HepG2 (cell line): ENCODE data around the gene NPY4R. TPM values are rescaled to one million over a fixed set of nuclear protein-coding genes. Genes with fewer than 3 reads are reported as not detected.
"Not testable (repeated sequence)": the region's sequence is repeated elsewhere in the genome, so short reads cannot be mapped to it uniquely, and the experiment has no call there.

Experiments
- ATAC-seq: fragments of 200-7000 bp; cut with Tn5 transposase; 3 replicates; pipeline ENCODE4 v1.9.1; 2020; ENCODE audit warnings: mild to moderate bottlenecking, moderate library complexity
- BruUV-seq: library from RNA; stranded (reverse); fragments of 400-500 nt; replicated peaks from 2 replicates; lab custom pipeline; 2021; lab: Mats Ljungman, UMichigan
- CTCF ChIA-PET: fragments of 300-600 bp; formaldehyde crosslinking; extraction: SDS; loops from one replicate; lab custom pipeline; 2021; ENCODE audit warnings: low total read pairs, inconsistent platforms, low intra/inter-chr PET ratio; lab: Yijun Ruan, JAX
- POLR2A ChIA-PET: fragments of 350-600 bp; sonication (Branson Sonifier 250); formaldehyde crosslinking; loops from one replicate; lab custom pipeline; 2020; ENCODE audit warnings: antibody characterized with exemption, inconsistent platforms; lab: Yijun Ruan, JAX
- DNase-seq: peaks from one replicate; pipeline ENCODE4 v3.0.0-alpha.2; 2015; ENCODE audit warnings: low spot score
- FAIRE-seq: peaks from 3 replicates; lab custom pipeline; 2011; peaks lifted over from hg19 to GRCh38; lab: Jason Lieb, UNC
- H2AFZ ChIP-seq: one replicate; pipeline ENCODE4 v1.6.1; 2011; ENCODE audit warnings: low read length, inconsistent platforms
- H3K27ac ChIP-seq: fragments of 300-600 bp; 3 replicates; pipeline ENCODE4 v1.8.0; 2011; ENCODE audit warnings: mixed run types, mild to moderate bottlenecking, mixed read lengths, low read length, inconsistent platforms; ENCODE audit not compliant: insufficient read depth; ENCODE audit errors: extremely low read length
- H3K27me3 ChIP-seq, 2 experiments: fragments of 200-600 bp in 1 of 2; 2 replicates in 1 of 2; 3 replicates in 1 of 2; pipeline versions ENCODE4 v1.6.0 to v1.8.0; 2011; ENCODE audit warnings: low read length in 2 of 2, mild to moderate bottlenecking in 2 of 2, moderate library complexity in 2 of 2, inconsistent platforms in 1 of 2; ENCODE audit not compliant: insufficient read depth in 2 of 2, control insufficient read depth in 1 of 2
- H3K36me3 ChIP-seq, 2 experiments: fragments of 200-600 bp in 1 of 2; replicated peaks in 1 of 2; 2 replicates in 1 of 2; 3 replicates in 1 of 2; pipeline versions ENCODE4 v1.5.1 to v1.8.0; 2011; ENCODE audit warnings: low read length in 2 of 2, inconsistent platforms in 1 of 2; ENCODE audit not compliant: insufficient read depth in 2 of 2, control insufficient read depth in 1 of 2
- H3K4me1 ChIP-seq: 2 replicates; pipeline ENCODE4 v1.5.1; 2012; ENCODE audit warnings: low read length, inconsistent platforms; ENCODE audit not compliant: insufficient read depth
- H3K4me2 ChIP-seq: 2 replicates; pipeline ENCODE4 v1.6.0; 2011; ENCODE audit warnings: low read depth, low read length, inconsistent platforms
- H3K4me3 ChIP-seq, 3 experiments: fragments of 200-600 bp in 1 of 3; sonication (generic), shearing (Covaris generic) in 1 of 3; replicated peaks in 1 of 3; 2 replicates each; pipeline ENCODE4 v1.5.1; 2011 to 2016; ENCODE audit warnings: low read length in 3 of 3, inconsistent platforms in 2 of 3, low read depth in 2 of 3, mild to moderate bottlenecking in 2 of 3, control low read depth in 1 of 3, mixed read lengths in 1 of 3; ENCODE audit not compliant: insufficient read depth in 1 of 3
- H3K79me2 ChIP-seq: one replicate; pipeline ENCODE4 v1.6.1; 2011; ENCODE audit warnings: low read length, inconsistent platforms; ENCODE audit not compliant: insufficient read depth
- H3K9ac ChIP-seq: 2 replicates; pipeline ENCODE4 v1.6.0; 2011; ENCODE audit warnings: mild to moderate bottlenecking, low read depth, low read length, inconsistent platforms; ENCODE audit not compliant: insufficient read depth
- H3K9me3 ChIP-seq: 2 replicates; pipeline ENCODE4 v1.5.1; 2012; ENCODE audit warnings: mild to moderate bottlenecking, low read length
- H4K20me1 ChIP-seq: 2 replicates; pipeline ENCODE4 v1.6.0; 2011; ENCODE audit warnings: inconsistent platforms, mild to moderate bottlenecking, low read length, moderate library complexity; ENCODE audit not compliant: insufficient read depth
- WGBS: methylation state at CpG from one replicate; pipeline ENCODE4 v1.1.6; 2017; ENCODE audit warnings: low lambda C conversion rate; 5-methylcytosine and 5-hydroxymethylcytosine counted together
- in situ Hi-C: cut with HindIII; loops from 2 replicates; pipeline ENCODE4 v1.10.0; 2017; ENCODE audit warnings: low pct_unique_long_range_greater_than_20kb; ENCODE audit not compliant: extremely low pct_ligation_motif_present
- intact Hi-C: fragments of 100-400 bp; cut with micrococcal nuclease; formaldehyde crosslinking; loops from one replicate; pipeline ENCODE4 v1.10.0; 2022; ENCODE audit not compliant: unreplicated experiment
- polyA plus RNA-seq, 8 experiments: library from polyadenylated mRNA; depleted of rRNA in 3 of 8; stranded (reverse) in 7 of 8; unstranded in 1 of 8; fragments of >200 nt; fragmentation: Illumina TruSeq in 4 of 8; extraction: Trizol in 4 of 8; gene quantifications; 2 replicates each; pipeline versions ENCODE4 v1.2.1 to v1.2.3, GENCODE V29; 2011 to 2016; ENCODE audit warnings: low read depth in 4 of 8, missing spikeins in 1 of 8, mixed read lengths in 1 of 8; ENCODE audit not compliant: insufficient read depth in 1 of 8
- total RNA-seq, 5 experiments: library from RNA; depleted of rRNA; stranded (reverse); fragments of >200 nt; fragmentation: Illumina TruSeq; extraction: Trizol; gene quantifications; 2 replicates each; pipeline ENCODE4 v1.2.3, GENCODE V29; 2016; ENCODE audit warnings: low read depth in 1 of 5

Gene NPY4R
- total and polyA plus RNA-seq, 2 of the 13 experiments (the other 11 are each of a cell fraction or from before 2014, with no cell fraction given), result not detected

DNA sequence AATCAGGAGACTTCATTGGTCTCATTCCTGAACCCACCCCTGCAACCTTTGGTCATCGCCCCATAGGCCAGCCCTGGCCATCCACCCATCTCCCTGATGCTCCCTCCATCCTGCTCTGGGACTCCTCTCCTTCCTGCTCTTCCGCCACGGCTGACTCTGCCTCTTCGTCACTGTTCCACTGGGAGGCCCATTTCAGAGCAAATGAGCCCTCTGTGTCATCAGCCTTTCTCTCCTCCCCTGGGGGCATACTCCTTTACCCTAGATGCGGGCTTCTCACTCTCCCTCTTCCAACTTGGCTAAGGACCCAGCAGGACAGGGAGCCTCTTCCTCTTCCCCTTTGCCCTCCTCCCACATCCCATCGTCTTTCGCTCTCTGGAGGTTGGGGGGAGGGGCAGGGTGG is 47.5 kb downstream of the NPY4R start:
- ATAC-seq, H3K36me3 ChIP-seq, H4K20me1 ChIP-seq, H3K4me3 ChIP-seq, H3K9ac ChIP-seq, BruUV-seq, POLR2A ChIA-PET, intact Hi-C loops, H2AFZ ChIP-seq, H3K27me3 ChIP-seq, H3K4me1 ChIP-seq, in situ Hi-C loops, DNase-seq, H3K9me3 ChIP-seq, H3K4me2 ChIP-seq, H3K27ac ChIP-seq, CTCF ChIA-PET, H3K79me2 ChIP-seq, FAIRE-seq: not testable (repeated sequence)
- WGBS, result 14% methylated on average over 3 of the region's 7 CpGs

DNA sequence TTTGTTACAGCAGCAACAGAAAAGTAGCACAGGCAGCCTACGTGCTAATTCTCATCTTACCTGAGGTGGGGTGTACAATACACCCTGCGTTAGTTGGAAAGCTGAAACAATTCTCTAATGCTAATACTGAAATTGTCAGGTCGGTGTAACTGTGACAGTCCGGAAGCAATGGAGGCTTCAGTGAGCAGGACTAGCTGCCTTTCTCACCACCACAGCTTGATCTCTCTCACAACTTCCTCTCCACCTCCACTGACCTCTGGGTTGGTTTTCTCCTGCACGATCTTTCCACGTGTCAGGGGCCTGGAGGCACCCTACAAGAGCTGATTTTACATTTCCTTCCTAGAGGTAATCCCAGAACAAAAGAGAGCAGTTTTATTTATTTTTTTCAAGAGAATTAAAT is 50.5 kb downstream of the NPY4R start:
- intact Hi-C loops, H3K4me1 ChIP-seq, H3K36me3 ChIP-seq, BruUV-seq, H3K79me2 ChIP-seq, H4K20me1 ChIP-seq, H2AFZ ChIP-seq, FAIRE-seq, H3K9me3 ChIP-seq, H3K27ac ChIP-seq, DNase-seq, POLR2A ChIA-PET, H3K27me3 ChIP-seq, CTCF ChIA-PET, H3K4me3 ChIP-seq, H3K9ac ChIP-seq, H3K4me2 ChIP-seq, ATAC-seq, in situ Hi-C loops: not testable (repeated sequence)
- WGBS, result 49% methylated on average over 2 of the region's 6 CpGs

DNA sequence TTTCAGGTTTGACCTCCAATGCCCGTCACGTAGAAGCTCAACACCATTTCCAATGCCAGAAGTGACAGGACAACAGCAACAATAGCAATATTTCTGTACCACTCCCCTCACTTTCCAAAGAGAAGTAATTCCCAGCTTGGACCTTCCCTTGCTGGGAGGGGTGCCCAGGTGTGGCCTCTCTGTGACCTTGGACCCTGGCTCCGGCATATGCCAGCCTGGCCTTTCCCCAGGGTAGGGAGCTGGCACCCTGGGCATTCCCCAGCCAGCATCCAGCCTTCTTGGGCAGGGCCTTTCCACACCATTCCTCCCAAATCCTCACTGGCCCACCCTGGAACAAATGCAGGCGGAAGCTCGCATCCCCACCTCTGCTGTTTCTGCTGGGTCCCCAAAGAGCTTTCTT is 53.1 kb downstream of the NPY4R start:
- DNase-seq, FAIRE-seq, in situ Hi-C loops, H3K79me2 ChIP-seq, H3K27ac ChIP-seq, H4K20me1 ChIP-seq, H2AFZ ChIP-seq, H3K36me3 ChIP-seq, H3K4me3 ChIP-seq, CTCF ChIA-PET, H3K27me3 ChIP-seq, ATAC-seq, H3K9me3 ChIP-seq, H3K4me1 ChIP-seq, POLR2A ChIA-PET, H3K4me2 ChIP-seq, H3K9ac ChIP-seq, intact Hi-C loops, BruUV-seq: not testable (repeated sequence)
- WGBS, result no CpG with 5 or more reads among the region's 5 CpGs

DNA sequence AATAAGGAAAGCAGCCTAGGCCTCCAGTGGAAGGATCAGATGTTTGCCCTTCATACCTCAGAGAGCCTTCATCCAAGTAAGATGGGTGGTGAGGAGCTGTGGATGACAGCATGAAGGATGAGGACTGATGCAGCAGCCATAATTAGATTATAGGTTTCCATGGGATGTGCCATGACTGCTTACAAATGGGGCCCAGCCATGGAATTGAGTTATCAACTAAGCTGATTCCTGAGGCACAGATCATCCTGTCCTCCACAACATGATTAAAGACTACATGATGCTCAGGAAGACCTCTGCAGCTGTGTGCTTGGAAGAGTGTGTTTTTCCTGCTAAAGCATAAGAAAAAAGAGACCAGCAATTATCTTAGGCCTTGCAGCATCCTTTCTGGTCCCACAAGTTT is 54.6 kb downstream of the NPY4R start:
- H2AFZ ChIP-seq, intact Hi-C loops, H3K4me1 ChIP-seq, H3K27ac ChIP-seq, H3K36me3 ChIP-seq, in situ Hi-C loops, H3K79me2 ChIP-seq, POLR2A ChIA-PET, DNase-seq, H3K4me3 ChIP-seq, H4K20me1 ChIP-seq, H3K9me3 ChIP-seq, ATAC-seq, H3K27me3 ChIP-seq, FAIRE-seq, CTCF ChIA-PET, BruUV-seq, H3K9ac ChIP-seq, H3K4me2 ChIP-seq: not testable (repeated sequence)
